Fibroblast of peridontal ligament (primary cell): Measurements from ENCODE around the gene ME1.
A peak's percentile ranks its signal among the peaks of the same experiment; 100 is the strongest.
"Not testable (repeated sequence)": the region's sequence is repeated elsewhere in the genome, so short reads cannot be mapped to it uniquely, and the experiment has no call there.

Experiments
- DNase-seq: peaks from one replicate; pipeline ENCODE4 v3.0.0-alpha.2; 2010; ENCODE audit errors: extremely low read depth

ME1 gene

GRCh38 chr6:83257791-83258190 lies 173.1 kb downstream of the ME1 start:
- DNase-seq, result peak; percentile 54

GRCh38 chr6:83256719-83257118 lies 174.1 kb downstream of the ME1 start:
- DNase-seq, result not testable (repeated sequence)

DNA sequence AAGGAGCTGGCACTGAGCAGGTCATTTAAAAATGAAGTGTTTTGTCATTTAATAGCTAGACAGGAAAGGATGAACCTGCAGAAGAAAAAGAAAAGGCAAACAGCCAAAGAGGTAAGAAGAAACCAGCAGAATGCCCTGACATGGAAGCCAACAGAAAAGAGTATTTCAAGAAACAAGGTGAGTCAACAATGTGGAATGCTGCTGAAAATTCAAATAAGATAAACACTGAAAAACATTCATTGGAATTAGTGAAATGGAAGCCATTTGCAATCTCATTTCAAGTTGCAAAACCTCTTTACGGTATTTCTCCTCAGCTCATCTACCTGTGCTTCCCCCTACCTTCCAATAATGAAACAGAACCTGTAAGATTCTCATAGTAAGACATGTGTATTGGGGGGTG lies 178.1 kb downstream of the ME1 start:
- DNase-seq, result peak; percentile 71

DNA sequence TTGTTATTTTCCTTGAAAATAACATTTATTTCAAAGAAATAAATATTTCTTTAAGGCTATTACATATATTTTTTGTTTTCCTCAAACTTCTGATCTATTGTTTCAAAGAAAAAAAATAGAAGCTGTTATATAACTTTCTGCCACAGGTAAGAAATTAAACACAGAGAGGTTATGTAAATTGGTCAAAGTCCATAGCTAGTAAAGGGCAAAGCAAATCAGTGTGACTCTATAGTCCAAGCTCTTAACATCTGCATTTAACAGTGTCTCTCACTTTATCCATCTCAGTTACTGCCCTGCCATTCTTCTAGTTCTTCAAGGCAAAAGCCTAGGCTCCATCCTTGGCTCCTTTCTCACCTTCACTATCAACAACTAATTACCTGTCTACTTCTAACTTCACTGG lies 180.6 kb downstream of the ME1 start:
- DNase-seq, result no peak

GRCh38 chr6:83247471-83247870 lies 183.4 kb downstream of the ME1 start:
- DNase-seq, result no peak

DNA sequence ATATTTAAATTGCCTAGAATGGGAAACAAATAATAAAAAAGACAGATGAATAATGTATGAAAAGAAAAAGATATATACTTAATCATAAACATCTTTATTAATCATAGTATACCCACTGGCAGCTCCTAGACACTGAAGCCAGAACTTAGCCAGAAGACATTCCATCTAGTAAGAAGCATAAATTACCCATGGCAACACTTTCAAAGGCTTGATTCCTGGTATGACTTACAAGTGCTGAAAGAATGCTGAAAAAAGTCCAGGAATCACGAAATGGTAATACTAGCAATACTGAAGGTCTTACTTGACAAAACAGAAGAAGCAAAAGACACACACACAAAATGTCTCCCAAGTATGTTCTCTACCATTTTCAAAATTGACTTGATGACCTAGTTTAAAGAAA lies 199.7 kb downstream of the ME1 start:
- DNase-seq, result peak; percentile 97

DNA sequence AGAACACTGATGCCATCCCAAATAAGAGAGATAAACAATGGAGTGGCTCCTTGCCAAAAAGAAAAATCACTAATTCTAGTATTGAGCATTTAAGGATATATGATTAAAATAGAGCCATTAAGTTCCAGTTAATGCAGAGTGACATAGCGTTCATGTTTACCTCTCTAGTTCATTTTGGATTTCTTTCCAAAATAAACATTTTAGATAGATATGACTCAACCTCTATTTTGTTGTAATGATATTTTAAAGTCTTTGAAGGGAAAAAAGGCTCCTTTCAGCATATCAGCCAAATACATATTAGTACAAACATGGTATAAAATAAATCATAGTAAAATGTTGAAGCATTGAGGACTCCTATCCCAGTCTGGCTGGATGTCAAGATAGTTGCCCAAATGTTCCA lies 204.3 kb downstream of the ME1 start:
- no peak for DNase-seq

GRCh38 chr6:83221889-83222479 lies 208.9 kb downstream of the ME1 start:
- peak; percentile 74 for DNase-seq

GRCh38 chr6:83221276-83221675 lies 209.6 kb downstream of the ME1 start:
- no peak for DNase-seq

GRCh38 chr6:83220121-83220520 lies 210.7 kb downstream of the ME1 start:
- DNase-seq, result no peak

GRCh38 chr6:83218646-83219045 lies 212.2 kb downstream of the ME1 start:
- no peak for DNase-seq

GRCh38 chr6:83216806-83217205 lies 214.0 kb downstream of the ME1 start:
- peak; percentile 36 for DNase-seq

DNA sequence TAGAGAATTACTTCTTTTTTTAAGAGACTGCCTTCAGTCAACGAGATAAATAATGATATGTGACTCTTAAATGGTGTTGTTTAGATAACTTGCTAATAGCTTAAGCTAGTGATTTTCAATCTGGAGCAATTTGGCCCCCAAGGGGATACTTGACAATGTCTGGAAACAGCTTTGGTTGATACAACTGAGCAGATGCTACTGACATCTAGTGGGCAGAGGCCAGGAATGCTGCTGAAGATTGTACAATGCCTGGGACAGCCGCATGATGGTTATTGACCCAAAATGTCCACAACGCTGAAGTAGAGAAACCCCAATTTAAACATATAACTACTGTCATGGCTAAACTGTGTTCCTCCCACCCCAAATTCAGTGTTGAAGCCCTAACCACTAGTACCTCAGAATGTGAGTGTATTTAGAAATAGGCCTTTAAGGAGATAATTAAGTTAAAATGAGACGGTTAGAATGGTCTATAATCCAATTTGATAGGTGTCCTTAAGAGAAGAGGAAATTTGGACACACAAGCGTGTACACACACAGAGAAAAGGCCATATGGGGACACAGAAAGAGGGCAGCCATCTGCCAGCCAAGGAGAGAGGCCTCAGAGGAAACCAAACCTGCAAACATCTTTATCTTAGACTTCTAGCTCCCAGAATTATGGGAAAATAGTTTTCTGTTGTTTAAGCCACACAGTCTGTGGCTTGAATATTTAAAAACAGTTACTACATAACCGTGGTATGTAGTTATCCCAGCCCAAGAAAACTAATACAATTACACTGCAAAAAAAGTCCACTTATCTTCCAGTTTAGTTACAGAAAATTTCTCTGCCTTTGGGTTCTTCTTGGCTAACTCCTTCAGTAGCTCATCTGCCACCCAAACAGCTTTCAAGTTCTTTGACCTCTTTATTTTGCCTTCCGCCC lies 215.5 kb downstream of the ME1 start:
- peak; percentile 89 for DNase-seq

DNA sequence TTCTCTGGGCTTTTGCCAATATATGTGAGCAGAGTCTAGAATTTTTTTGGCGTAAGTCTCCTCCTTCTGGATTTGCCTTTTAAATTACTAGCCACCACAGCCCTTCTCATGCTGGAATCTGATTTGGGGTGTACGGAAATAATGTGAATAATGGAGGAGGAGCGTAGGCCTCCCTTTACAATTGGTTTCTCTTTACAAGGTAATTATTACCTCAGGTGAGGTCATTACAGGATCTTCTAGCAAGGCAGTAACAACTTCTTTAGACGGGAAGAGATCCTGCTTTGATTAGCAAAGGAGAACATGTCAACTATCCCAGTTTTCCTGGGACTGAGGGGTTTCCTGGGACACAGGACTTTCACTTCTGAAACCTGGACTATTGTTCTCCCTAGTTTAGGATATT lies 228.8 kb downstream of the ME1 start:
- DNase-seq, result no peak

DNA sequence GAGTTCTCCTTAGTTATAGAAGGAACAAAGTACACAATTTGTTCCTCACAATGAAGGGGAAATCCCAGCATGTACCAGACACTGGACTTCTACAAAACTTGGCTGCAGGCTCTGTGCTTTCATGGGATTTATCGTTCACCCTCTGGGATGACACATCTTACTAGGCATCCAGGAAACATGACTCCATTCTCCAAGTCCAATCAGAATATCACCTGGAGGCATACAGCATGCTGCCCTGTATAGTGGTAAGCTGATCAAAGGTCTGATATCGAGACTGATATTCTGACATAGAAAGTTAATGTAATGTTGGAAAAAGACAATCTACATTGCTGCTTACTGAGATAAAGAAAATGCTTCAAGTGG lies 231.0 kb downstream of the ME1 start:
- peak; percentile 31 for DNase-seq

DNA sequence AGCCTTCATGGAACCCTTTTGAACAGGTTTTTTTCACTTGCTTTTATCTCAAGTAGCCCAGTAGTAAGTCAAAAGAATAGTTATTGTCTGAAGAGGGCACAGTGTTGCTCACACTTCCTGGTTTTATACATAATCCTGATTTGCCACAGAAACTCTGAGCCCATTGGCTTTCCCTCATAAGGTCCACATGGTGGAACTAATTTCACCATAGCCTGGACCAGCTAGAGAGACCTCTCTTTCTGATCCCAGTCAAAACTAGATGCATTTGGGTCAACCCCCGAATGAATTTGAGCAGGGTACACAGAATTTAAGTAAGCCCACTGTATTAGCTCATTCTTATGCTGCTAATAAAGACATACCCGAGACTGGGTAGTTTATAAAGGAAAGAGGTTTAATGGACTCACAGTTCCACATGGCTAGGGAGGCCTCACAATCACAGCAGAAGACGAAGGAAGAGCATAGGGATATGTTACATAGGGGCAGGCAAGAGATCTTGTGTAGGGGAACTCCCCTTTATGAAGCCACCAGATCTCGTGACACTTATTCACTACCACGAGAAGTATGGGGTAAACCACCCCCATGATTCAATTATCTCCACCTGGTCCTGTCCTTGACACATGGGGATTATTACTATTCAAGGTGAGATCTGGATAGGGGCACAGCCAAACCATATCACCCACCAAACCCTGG lies 231.5 kb downstream of the ME1 start:
- DNase-seq, result no peak

GRCh38 chr6:83198486-83199172 lies 232.2 kb downstream of the ME1 start:
- DNase-seq, result peak; percentile 23

GRCh38 chr6:83193747-83194566 lies 236.9 kb downstream of the ME1 start:
- no peak for DNase-seq

DNA sequence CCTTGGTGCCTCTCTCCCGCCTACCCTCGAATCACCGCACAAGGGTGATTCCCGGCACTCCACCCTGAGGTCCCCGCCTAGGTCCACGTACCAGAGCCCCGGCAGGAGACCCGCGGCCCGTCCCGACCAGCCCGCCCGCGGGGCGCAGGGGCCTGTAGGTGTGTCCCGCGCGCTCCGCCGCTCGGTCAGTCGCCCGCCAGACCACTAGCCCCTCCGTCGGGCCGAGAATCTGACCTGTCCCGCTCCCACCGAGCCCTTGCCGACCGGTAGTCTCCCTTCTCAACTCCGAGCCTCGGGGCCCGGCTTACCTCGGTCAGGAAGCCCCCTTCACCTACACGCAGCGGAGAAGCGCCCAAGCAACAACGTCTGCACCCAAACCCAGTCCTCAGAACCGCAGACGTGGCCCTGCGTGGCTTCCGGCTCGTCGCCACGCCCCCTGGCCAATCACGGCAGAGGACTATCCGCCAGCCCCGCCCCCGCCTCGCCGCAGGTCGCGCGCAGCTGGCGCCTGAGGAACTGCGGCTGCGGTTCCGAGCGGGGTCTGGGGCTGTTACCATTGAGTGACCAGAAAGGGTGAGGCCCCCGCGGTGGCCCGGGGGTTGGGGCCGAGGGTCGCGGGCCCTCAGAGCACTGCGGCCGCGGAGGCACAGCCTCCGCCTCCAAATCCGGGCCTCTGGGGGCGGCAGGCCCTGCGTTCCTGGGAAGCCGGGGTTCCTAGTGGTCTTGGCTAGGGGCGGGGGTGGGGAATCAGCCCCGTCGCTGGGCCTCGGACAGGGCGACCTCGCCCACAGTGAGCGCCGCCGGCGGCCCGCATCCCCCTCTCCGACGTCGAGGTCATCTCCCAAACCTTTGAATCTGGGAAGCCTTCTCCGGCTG lies 237.7 kb downstream of the ME1 start, which contains the start of the genes PGM3 and RWDD2A:
Gene PGM3, minus strand, starts transcription at position 395 of the 876 bp plus-strand sequence. CDS start 2,253 bp downstream, outside the sequence.
Gene RWDD2A, plus strand, starts transcription at position 487 of the 876 bp plus-strand sequence. CDS start 1,095 bp downstream, outside the sequence.
- peak; percentile 77 for DNase-seq

DNA sequence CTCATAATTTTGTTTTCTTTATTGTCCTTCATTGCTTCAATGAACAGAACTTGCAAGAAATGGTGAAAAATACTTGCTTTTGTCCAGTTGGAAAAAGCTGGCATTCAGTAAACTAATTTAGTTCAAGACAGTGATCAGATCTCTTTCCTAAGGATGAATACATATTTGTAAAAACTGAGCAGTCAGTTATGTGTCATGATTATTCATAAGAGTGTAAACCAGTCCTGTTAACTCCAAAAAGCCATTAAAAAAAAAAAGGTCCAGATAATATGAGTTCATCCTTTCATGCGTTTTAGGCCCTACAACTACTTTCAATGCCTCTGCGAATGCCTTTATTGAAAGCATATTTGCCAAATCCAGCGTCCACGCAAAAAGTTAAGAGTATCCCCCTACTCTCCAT lies 238.4 kb downstream of the ME1 start:
- DNase-seq, result peak; percentile 31
